Neural cell (in vitro differentiated cells): ENCODE results near the gene NLRP3. TPM values are rescaled to one million over a fixed set of nuclear protein-coding genes. Genes with fewer than 3 reads are reported as not detected.

Experiments
- H2AFZ ChIP-seq: fragments of 200-600, 300-800 bp; sonication (generic), shearing (Covaris generic); 2 replicates; pipeline ENCODE4 v1.6.0; 2014; ENCODE audit warnings: low read depth, mild to moderate bottlenecking, antibody characterized with exemption, low read length, moderate library complexity
- H3F3A ChIP-seq: fragments of 200-600 bp; shearing (Covaris generic); 2 replicates; pipeline ENCODE4 v1.6.1; 2016; ENCODE audit warnings: mild to moderate bottlenecking, moderate library complexity, mixed read lengths, antibody characterized with exemption, low read length; ENCODE audit not compliant: insufficient read depth, poor library complexity, severe bottlenecking
- H3K27ac ChIP-seq: fragments of 200-600, 300-800 bp; sonication (generic), shearing (Covaris generic); 2 replicates; pipeline ENCODE4 v1.5.1; 2014; ENCODE audit warnings: mild to moderate bottlenecking, low read length, moderate library complexity
- H3K27me3 ChIP-seq: fragments of 300-800, 200-600 bp; sonication (generic), shearing (Covaris generic); 2 replicates; pipeline ENCODE4 v1.6.0; 2014; ENCODE audit warnings: mild to moderate bottlenecking, low read depth, low read length, moderate library complexity; ENCODE audit not compliant: insufficient read depth
- H3K36me3 ChIP-seq: fragments of 300-800, 200-600 bp; sonication (generic), shearing (Covaris generic); 2 replicates; pipeline ENCODE4 v1.5.1; 2014; ENCODE audit warnings: mild to moderate bottlenecking, antibody characterized with exemption, low read length, moderate library complexity; ENCODE audit not compliant: insufficient read depth
- H3K4me2 ChIP-seq: fragments of 300-800, 200-600 bp; sonication (generic), shearing (Covaris generic); 2 replicates; pipeline ENCODE4 v1.6.0; 2014; ENCODE audit warnings: mild to moderate bottlenecking, low read length
- H3K4me3 ChIP-seq: fragments of 300-800, 200-600 bp; sonication (generic), shearing (Covaris generic); 2 replicates; pipeline ENCODE4 v1.5.1; 2014; ENCODE audit warnings: mild to moderate bottlenecking, low read length, moderate library complexity
- H3K79me2 ChIP-seq: fragments of 200-600 bp; shearing (Covaris generic); replicated peaks from 2 replicates; pipeline ENCODE4 v1.6.0; 2014; ENCODE audit warnings: mild to moderate bottlenecking, low read length, moderate library complexity; ENCODE audit not compliant: insufficient read depth
- H3K9ac ChIP-seq: fragments of 300-800, 200-600 bp; sonication (generic), shearing (Covaris generic); 2 replicates; pipeline ENCODE4 v1.6.1; 2016; ENCODE audit warnings: mild to moderate bottlenecking, low read length, mixed read lengths
- H3K9me2 ChIP-seq: fragments of 200-600 bp; shearing (Covaris generic); 2 replicates; pipeline ENCODE4 v1.6.1; 2016; ENCODE audit warnings: mild to moderate bottlenecking, low read length, mixed read lengths; ENCODE audit not compliant: insufficient read depth
- H3K9me3 ChIP-seq: fragments of 200-600, 300-800 bp; sonication (generic), shearing (Covaris generic); 2 replicates; pipeline ENCODE4 v1.6.1; 2016; ENCODE audit warnings: mild to moderate bottlenecking, mixed run types, low read length, moderate library complexity, mixed read lengths
- H4K20me1 ChIP-seq: fragments of 200-600 bp; shearing (Covaris generic); 2 replicates; pipeline ENCODE4 v1.6.1; 2016; ENCODE audit warnings: mild to moderate bottlenecking, mixed run types; ENCODE audit not compliant: insufficient read depth
- EP300 ChIP-seq: fragments of 450-650 bp; conservative IDR thresholded peaks from 2 replicates; pipeline ENCODE4 v1.6.1; 2014; ENCODE audit warnings: antibody characterized with exemption, mild to moderate bottlenecking, moderate library complexity; ENCODE audit not compliant: poor library complexity, severe bottlenecking
- EZH2 ChIP-seq: fragments of 200-600, 300-800 bp; shearing (Covaris generic), sonication (generic); IDR thresholded peaks from 2 replicates; pipeline ENCODE4 v1.6.1; 2014; ENCODE audit warnings: antibody characterized with exemption, low read length, borderline replicate concordance, mild to moderate bottlenecking; ENCODE audit not compliant: insufficient read depth, poor library complexity, severe bottlenecking
- MXI1 ChIP-seq: fragments of 450-650 bp; conservative IDR thresholded peaks from 2 replicates; pipeline ENCODE4 v1.6.1; 2014; ENCODE audit warnings: antibody characterized with exemption, mild to moderate bottlenecking; ENCODE audit not compliant: poor library complexity, severe bottlenecking
- POLR2AphosphoS5 ChIP-seq: IDR thresholded peaks from 2 replicates; pipeline ENCODE4 v1.6.1; 2012
- RAD21 ChIP-seq: fragments of 450-650 bp; conservative IDR thresholded peaks from 2 replicates; pipeline ENCODE4 v1.6.1; 2014; ENCODE audit warnings: antibody characterized with exemption, mild to moderate bottlenecking, moderate library complexity
- REST ChIP-seq: IDR thresholded peaks from 2 replicates; pipeline ENCODE4 v1.6.1; 2012; ENCODE audit warnings: borderline replicate concordance
- SMC3 ChIP-seq: fragments of 450-650 bp; conservative IDR thresholded peaks from 2 replicates; pipeline ENCODE4 v1.6.1; 2014; ENCODE audit warnings: antibody characterized with exemption, mild to moderate bottlenecking, moderate library complexity; ENCODE audit not compliant: poor library complexity
- TAF1 ChIP-seq: IDR thresholded peaks from 2 replicates; pipeline ENCODE4 v1.6.1; 2012; ENCODE audit warnings: low read depth
- polyA plus RNA-seq: library from polyadenylated mRNA; depleted of rRNA; stranded (reverse); fragments of >200 nt; gene quantifications from 2 replicates; pipeline ENCODE4 v1.2.3, GENCODE V29; 2014

The NLRP3 gene
- polyA plus RNA-seq, 1 donor from 2014 or later: 0.36 TPM

- Histone ChIP-seq H3K27ac (no peak overlapping the region), H3K4me3 (no peak overlapping the region), H3K9ac (no peak overlapping the region), H3K9me3 (no peaks in the 10 kb centered on the region), H3K9me2 (no peaks in the 10 kb centered on the region), H3K4me2 (no peak overlapping the region), H3K27me3 (no peaks in the 10 kb centered on the region), H3K36me3 (no peaks in the 10 kb centered on the region), H3K79me2 (no peaks in the 10 kb centered on the region), H2AFZ (no peak overlapping the region), H3F3A (no peaks in the 10 kb centered on the region), H4K20me1 (no peaks in the 10 kb centered on the region)
- TF ChIP-seq RAD21: no peak
- TF ChIP-seq EZH2: no peak
- TF ChIP-seq TAF1: no peak
- no peak for TF ChIP-seq MXI1
- TF ChIP-seq REST: no peak
- no peak for TF ChIP-seq SMC3
- no peak for TF ChIP-seq EP300
Observed at GRCh38 chr1:247435030-247435758, 19.2 kb downstream of the NLRP3 start.

- no peak overlapping the region for H3K4me3 ChIP-seq
- no peaks in the 10 kb centered on the region for H4K20me1 ChIP-seq
- H3F3A ChIP-seq: no peaks in the 10 kb centered on the region
- no peak overlapping the region for H3K9ac ChIP-seq
- no peaks in the 10 kb centered on the region for H3K79me2 ChIP-seq
- no peak overlapping the region for H3K4me2 ChIP-seq
- no peak overlapping the region for H3K27ac ChIP-seq
- H2AFZ ChIP-seq: no peak overlapping the region
- H3K9me3 ChIP-seq: no peaks in the 10 kb centered on the region
- TF ChIP-seq EZH2 (no peak), POLR2AphosphoS5 (no peak), REST (no peak), MXI1 (no peak)
- no peaks in the 10 kb centered on the region for H3K9me2 ChIP-seq
- no peaks in the 10 kb centered on the region for H3K36me3 ChIP-seq
- H3K27me3 ChIP-seq: no peaks in the 10 kb centered on the region
Observed at GRCh38 chr1:247435759-247436147, 19.8 kb downstream of the NLRP3 start.
